HG03565 (cell line): ENCODE data around the gene PTGR2.
"Not testable (repeated sequence)": the region's sequence is repeated elsewhere in the genome, so short reads cannot be mapped to it uniquely, and the experiment has no call there.

ENCODE experiments used
- ATAC-seq: cut with Tn5 transposase; IDR thresholded peaks from one replicate; pipeline ENCODE4 v1.9.1; 2021; ENCODE audit warnings: mild to moderate bottlenecking, moderate library complexity; ENCODE audit not compliant: unreplicated experiment

Gene PTGR2

GRCh38 chr14:73886449-73887317, 35.1 kb downstream of the PTGR2 start, which contains the start of gene ZNF410:
Gene ZNF410, plus strand, starts transcription at chr14:73886859. Its CDS starts 5,317 bp downstream, at chr14:73892176.
- peak; percentile 92 for ATAC-seq

- ATAC-seq: no peak
These were observed 35.6 kb downstream of the PTGR2 start for GRCh38 chr14:73887318-73887616.

- ATAC-seq: no peak
These were observed 36.2 kb downstream of the PTGR2 start for GRCh38 chr14:73887694-73888459.

DNA sequence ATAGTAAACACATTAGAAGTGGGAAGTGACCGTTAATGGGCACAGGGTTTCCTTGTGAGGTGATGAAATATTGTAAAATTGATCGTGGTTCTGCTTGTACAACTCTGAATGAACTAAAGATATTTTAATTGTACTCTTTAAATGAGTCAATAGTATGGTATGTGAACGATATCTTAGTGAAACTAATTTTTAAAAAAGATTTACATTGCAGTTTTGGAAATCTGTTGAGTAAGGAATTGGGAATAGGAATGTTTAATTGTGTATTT, 36.8 kb downstream of the PTGR2 start:
- no peak for ATAC-seq

DNA sequence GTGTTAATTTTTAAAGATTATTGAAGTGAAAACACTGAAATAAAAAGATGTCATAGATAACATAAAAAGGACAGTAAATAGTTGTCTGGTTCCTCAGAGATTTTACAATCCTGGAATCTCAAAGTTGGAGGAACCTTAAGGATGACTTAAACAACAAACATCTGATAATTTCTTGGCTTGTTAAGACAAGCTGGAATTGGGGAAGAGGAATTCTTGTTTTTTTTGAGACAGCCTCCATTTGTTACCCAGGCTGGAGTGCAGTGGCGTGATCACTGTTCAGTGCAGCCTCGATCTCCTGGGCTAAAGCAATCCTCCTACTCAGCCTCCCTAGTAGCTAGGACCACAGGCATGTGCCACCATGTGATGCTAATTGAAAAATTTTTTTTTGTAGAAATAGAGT, 37.3 kb downstream of the PTGR2 start:
- no peak for ATAC-seq

DNA sequence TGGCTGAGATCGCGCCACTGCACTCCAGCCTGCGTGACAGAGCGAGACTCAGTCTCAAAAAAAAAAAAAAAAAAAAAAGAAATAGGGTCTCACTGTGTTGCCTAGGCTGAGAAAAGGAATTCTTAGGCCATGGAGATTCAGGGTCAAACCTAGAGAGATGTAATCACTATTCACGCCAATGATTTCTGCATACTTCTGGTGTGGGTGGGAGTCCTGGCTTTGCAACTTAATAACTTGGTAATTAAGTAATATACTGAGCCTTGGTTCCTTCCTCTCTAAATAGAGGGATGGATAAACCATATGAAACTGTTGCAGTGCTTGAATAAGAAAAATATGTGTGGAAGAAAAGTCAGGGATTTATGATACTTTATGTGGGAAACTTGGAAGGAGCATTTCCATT, 37.7 kb downstream of the PTGR2 start:
- no peak for ATAC-seq

GRCh38 chr14:73894180-73894687, 42.6 kb downstream of the PTGR2 start:
- not testable (repeated sequence) for ATAC-seq

GRCh38 chr14:73895939-73896338, 44.3 kb downstream of the PTGR2 start:
- no peak for ATAC-seq

DNA sequence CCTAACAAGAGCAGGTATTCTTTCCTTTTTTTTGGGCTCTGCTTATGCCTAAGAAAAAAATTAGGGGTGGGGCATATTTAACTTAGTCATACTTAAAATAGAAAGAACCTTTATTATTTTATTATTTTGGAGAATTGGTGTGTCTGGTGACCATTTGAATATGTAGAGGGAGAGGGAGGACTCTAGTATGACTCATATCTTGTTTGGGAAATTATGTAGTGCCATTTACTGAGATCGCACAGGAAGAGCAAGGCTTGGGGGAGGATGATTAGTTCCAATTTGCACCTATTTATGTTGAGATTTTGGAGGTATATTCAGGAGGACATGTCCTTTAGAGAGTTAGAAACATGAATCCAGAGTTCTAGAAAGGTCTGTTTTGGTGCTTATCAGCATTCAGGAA, 44.9 kb downstream of the PTGR2 start:
- ATAC-seq: no peak

- no peak for ATAC-seq
These were observed 51.4 kb downstream of the PTGR2 start for GRCh38 chr14:73903028-73903427.

DNA sequence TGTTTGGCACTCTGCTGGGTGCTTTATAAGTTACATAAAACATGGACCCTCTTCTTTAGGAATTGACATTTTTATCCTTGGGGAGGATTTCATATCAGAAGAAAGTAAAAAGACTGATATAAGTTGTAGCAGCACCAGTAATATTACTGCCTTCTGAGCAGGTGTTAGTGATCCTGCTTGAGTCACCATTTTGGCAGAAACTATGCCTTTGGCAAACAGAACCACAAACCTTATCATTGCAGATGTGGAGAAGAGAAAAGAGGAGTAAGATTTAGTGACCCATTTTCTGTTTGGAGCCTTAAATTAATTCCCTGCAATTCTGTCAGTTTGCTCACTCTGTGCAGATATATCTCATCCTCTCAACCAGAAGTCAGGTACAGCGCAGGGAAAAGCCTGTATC, 58.0 kb downstream of the PTGR2 start:
- no peak for ATAC-seq

DNA sequence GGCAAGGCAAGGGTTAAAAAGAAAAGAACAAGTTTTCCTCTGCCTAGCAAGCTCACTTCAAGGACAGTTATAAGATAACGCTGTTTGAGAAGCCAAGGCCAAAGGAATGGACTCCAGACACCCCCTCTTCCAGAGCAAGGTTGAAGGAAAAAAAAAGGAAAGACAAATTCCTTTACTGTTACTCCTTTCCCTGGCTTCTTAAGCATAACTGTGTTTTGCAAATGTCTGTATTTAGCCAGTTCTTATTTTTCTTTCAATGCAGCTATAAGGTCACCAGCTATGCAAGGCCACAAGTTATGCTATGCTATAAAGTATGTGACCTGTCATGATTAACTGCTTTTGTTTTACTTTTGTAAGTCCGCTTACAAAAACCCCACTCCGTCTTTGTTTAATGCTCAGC, 61.6 kb downstream of the PTGR2 start:
- no peak for ATAC-seq

- ATAC-seq: no peak
These were observed 64.7 kb downstream of the PTGR2 start for GRCh38 chr14:73916324-73916723.

DNA sequence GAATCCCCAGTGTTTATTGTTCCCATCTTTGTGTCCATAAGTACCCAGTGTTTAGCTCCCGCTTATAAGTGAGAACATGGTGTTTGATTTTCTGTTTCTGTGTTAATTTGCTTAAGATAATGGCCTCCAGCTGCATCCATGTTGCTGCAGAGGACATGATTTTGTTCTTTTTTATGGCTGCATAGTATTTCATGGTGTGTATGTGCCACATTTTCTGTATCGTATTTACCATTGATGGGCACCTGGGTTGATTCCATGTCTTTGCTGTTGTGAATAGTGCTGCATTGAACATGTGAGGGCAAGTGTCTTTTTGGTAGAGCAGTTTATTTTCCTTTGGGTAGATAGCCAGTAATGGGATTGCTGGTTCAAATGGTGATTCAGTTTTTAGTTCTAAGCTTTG, 67.8 kb downstream of the PTGR2 start:
- ATAC-seq: not testable (repeated sequence)

GRCh38 chr14:73924337-73924736, 72.7 kb downstream of the PTGR2 start:
- no peak for ATAC-seq
